ENCODE measurements around the gene SETD7.
A peak's percentile ranks its signal among the peaks of the same experiment; 100 is the strongest.
"Not testable (repeated sequence)": the region's sequence is repeated elsewhere in the genome, so short reads cannot be mapped to it uniquely, and the experiment has no call there.

The SETD7 gene

DNA sequence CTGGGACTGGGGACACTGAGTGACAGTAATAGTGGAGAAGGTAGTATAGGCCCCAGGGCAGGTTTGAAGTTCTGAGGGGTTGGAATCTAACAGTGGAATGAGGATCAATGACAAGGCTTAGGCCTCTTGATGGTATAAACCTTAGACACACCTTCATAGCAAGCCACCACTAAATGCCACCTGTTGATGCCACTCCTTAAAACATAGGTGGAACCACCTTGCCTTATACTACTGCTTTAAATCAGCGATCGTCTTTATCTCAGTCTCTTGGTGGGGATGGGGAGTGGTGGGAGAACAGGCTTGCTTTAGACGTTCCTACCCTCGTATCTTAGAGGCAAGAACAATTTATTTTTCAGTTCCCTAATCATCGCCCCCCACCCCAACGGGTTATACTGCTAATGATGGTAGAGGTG lies 100.9 kb downstream of the SETD7 start:
- TF ChIP-seq, protein P1, sequence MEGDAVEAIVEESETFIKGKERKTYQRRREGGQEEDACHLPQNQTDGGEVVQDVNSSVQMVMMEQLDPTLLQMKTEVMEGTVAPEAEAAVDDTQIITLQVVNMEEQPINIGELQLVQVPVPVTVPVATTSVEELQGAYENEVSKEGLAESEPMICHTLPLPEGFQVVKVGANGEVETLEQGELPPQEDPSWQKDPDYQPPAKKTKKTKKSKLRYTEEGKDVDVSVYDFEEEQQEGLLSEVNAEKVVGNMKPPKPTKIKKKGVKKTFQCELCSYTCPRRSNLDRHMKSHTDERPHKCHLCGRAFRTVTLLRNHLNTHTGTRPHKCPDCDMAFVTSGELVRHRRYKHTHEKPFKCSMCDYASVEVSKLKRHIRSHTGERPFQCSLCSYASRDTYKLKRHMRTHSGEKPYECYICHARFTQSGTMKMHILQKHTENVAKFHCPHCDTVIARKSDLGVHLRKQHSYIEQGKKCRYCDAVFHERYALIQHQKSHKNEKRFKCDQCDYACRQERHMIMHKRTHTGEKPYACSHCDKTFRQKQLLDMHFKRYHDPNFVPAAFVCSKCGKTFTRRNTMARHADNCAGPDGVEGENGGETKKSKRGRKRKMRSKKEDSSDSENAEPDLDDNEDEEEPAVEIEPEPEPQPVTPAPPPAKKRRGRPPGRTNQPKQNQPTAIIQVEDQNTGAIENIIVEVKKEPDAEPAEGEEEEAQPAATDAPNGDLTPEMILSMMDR (IDR thresholded peaks at IDR 0.05; ENCODE audit: insufficient read depth, low read depth, low read length, missing control alignments), result no peak
- H3K4me3 ChIP-seq (ENCODE audit: low read depth, low read length), result peak overlapping the region; percentile 92
- DNase-seq (ENCODE audit: low read depth), result no peak

DNA sequence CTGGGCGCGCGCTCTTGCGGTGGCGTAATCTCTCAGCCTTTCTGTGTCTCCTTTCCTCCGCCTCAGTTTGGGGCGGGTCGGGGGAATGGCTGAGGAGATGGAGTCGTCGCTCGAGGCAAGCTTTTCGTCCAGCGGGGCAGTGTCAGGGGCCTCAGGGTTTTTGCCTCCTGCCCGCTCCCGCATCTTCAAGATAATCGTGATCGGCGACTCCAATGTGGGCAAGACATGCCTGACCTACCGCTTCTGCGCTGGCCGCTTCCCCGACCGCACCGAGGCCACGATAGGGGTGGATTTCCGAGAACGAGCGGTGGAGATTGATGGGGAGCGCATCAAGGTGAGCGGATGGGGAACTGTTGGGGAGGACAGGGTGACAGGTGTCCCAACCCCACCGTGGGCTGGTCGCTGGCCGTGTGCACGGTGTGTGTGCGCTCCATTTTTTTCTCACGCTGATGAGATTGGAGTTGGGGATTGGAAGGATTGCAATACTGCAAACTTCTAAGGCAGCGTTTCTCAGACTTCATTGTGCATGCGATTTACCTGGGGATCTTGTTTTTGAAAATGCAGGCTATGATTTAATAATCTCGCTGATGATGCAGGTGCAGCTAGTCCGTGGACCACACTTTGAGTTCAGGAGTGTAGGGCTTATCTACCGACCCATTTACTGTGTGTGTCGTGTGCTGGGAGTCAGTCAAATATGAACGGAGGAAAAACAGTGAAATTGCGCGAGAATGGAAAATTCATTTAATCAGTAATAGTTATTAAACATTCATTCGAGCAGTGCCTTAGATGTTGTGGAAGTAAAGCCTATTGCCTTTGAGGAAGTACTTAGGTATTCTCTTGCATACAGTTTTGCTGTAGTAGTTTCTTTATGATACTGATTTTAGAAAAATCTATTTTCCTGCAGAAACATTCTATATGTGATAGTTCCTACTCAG lies 101.6 kb downstream of the SETD7 start, which contains the start of gene RAB33B:
Gene RAB33B (plus strand): TSS at position 11 of the 935 bp plus-strand sequence. CDS start 75 bp downstream, at position 86.
- DNase-seq (ENCODE audit: low read depth), result no peak
- TF ChIP-seq, protein P1 (IDR thresholded peaks at IDR 0.05; ENCODE audit: insufficient read depth, low read depth, low read length, missing control alignments), result no peak
- H3K4me3 ChIP-seq (ENCODE audit: low read depth, low read length), result peak within 1 kb of the TSS; percentile 92

DNA sequence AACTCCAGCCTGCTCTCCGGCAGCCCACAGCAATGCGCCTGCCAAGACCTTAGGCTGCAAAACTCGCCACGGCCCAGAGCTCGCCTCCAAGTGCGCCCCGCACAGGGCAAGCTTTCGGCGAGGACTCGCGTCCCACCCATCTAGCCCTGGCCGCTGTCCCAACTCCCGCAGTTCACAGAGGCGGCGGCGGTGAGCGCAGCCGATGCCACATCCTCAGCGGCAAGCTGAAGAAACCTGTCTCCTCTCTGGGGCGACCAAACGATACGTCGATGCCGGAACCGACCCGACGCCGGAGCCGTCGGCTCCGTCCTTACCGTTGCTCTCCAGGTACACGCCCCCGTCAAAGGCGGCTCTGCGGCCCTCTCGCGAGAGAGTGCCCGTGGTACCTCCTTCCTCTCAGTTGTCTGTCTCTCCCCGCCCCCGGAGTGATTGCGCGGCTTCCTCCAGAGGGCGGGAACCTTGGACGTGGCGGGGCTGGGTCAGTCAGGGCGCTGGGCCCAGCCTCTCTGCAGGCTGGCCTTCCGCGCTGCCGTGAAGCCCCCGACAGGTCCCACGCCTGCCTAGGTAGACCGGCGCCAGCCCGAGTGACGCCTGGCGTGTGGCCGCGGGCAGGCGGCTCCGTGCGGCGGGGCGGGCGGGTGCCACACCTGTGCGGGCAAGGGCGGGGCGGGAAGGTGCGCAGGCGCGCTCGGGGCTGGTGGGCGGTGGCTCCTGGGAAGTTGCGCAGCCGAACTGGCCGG lies 102.5 kb downstream of the SETD7 start:
- TF ChIP-seq, protein P1 (IDR thresholded peaks at IDR 0.05; ENCODE audit: insufficient read depth, low read depth, low read length, missing control alignments), result no peak
- DNase-seq (ENCODE audit: low read depth), result peak; percentile 98
- H3K4me3 ChIP-seq (ENCODE audit: low read depth, low read length), result peak overlapping the region; percentile 92

DNA sequence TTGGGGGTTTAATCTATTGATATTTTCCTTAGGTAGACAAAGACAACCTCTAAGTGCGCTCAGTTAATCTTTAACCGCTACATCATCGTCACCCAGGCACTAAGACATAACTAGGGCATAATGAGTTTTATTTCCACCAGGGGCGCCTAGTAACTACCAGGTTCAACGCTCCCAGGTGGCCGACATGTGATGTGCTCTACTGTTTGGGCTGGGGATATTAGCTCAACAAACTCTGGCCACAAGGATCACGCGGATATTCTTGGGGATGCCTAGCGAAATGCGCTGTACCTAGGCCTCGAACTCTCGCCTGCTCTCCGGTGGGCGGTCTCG lies 103.0 kb downstream of the SETD7 start:
- DNase-seq (ENCODE audit: low read depth), result peak; percentile 89

DNA sequence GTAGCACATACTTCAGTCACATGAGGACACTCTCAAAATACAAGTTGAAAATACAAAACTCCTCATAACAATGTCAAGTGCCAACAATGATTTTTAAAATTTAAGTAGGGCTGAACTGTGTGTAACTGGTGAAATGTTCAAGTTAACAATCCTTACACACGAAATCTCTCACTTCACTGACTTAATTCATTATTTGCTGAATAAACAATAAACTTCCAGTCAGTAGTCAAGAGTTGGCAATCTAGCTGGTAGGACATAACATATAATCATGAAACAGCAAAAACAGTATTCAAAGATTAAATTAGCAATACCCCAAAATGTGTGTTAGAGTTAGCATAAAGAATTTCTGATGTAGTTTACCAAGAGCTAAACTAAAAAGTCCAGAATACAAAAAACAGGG lies 104.0 kb downstream of the SETD7 start:
- TF ChIP-seq, protein P1 (IDR thresholded peaks at IDR 0.05; ENCODE audit: insufficient read depth, low read depth, low read length, missing control alignments), result no peak
- no peak for DNase-seq (ENCODE audit: low read depth)
- H3K4me3 ChIP-seq (ENCODE audit: low read depth, low read length), result peak overlapping the region; percentile 92

More for the DNA sequence above, 103.0 kb downstream of the SETD7 start:
- TF ChIP-seq, protein P1 (IDR thresholded peaks at IDR 0.05; ENCODE audit: insufficient read depth, low read depth, low read length, missing control alignments), result peak; percentile 43
- H3K4me3 ChIP-seq (ENCODE audit: low read depth, low read length), result peak overlapping the region; percentile 92

DNA sequence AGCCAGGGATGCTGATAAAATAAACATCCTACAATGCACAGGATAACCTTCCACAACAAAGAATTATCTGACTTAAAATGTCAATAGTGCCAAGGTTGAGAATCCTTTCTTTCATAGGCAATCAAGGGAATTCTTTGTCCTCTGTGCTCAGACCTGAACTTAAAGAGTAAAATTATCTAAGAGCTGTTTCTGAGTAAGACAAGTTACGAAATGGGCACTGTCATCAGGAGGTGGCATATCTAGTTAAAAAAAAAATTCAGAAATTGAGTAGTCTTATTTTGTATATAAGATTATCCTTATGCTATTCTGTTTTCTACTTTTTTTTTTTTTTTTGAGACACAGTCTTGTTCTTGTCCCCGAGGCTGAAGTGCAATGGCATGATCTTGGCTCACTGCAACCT lies 105.4 kb downstream of the SETD7 start:
- DNase-seq (ENCODE audit: low read depth), result no peak
- no peak overlapping the region for H3K4me3 ChIP-seq (ENCODE audit: low read depth, low read length)
- TF ChIP-seq, protein P1 (IDR thresholded peaks at IDR 0.05; ENCODE audit: insufficient read depth, low read depth, low read length, missing control alignments), result no peak

DNA sequence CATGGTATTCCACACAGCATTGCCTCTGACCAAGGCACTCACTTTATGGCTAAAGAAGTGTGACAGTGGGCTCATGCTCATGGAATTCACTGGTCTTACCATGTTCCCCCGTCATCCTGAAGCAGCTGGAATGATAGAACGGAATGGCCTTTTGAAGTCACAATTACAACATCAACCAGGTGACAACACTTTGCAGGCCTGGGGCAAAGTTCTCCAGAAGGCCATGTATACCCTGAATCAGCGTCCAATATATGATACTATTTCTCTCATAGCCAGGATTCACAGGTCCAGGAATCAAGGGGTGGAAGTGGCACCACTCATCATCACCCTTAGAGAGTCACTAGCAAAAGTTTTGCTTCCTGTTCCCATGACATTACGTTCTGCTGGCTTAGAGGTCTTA lies 108.9 kb downstream of the SETD7 start:
- DNase-seq (ENCODE audit: low read depth); H3K4me3 ChIP-seq (ENCODE audit: low read depth, low read length): not testable (repeated sequence)

Measured in GM12865 (cell line).